ENCODE results near the gene SELENOP.

SELENOP gene

DNA sequence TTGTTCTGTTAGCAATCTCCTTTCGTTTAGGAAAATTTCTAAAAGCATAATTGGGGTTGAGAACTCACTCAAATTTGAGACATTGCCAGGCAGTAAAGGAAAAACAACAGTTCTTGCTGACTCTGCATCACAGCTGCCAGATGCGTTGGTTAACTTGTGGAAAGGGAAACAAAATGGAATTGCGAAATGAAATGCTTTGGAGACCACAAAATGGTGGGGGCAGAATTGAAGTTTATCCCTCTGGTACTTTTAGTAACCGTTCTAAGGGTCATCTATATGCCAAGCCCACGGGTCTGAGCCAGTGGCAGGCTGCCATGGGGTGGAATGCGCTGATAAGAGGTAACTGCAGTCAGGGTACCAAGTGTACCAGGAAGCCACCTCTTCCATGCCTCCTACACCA lies 28.6 kb upstream of the SELENOP start (continued):
- TF ChIP-seq, protein P1, sequence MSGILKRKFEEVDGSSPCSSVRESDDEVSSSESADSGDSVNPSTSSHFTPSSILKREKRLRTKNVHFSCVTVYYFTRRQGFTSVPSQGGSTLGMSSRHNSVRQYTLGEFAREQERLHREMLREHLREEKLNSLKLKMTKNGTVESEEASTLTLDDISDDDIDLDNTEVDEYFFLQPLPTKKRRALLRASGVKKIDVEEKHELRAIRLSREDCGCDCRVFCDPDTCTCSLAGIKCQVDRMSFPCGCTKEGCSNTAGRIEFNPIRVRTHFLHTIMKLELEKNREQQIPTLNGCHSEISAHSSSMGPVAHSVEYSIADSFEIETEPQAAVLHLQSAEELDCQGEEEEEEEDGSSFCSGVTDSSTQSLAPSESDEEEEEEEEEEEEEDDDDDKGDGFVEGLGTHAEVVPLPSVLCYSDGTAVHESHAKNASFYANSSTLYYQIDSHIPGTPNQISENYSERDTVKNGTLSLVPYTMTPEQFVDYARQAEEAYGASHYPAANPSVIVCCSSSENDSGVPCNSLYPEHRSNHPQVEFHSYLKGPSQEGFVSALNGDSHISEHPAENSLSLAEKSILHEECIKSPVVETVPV (CRISPR knock-in tag; IDR thresholded peaks at IDR 0.05), result no peak
- no peak for TF ChIP-seq GLIS3 (CRISPR knock-in tag; IDR thresholded peaks at IDR 0.05)

DNA sequence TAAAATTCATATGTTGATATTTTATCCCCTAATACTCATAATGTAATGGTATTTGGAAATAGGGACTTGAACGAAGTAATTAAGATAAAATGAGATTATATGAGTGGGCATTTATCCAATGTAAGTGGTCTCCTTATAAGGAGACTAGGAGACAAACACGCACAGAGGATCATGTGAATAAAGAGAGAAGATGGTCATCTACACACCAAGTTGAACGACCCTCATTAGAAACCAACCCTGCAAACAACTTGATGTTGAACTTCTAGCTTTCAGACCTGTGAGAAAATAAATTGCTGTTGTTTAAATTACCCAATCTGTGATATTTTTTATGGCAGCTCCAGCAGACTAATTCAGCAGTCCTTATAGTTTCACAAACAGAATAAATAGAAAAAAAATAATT lies 27.5 kb upstream of the SELENOP start:
- no peak for ATAC-seq
- TF ChIP-seq SNAI2 (CRISPR knock-in tag; IDR thresholded peaks at IDR 0.05) (no peak), GLIS3 (CRISPR knock-in tag; IDR thresholded peaks at IDR 0.05) (no peak), ARNTL (CRISPR knock-in tag; IDR thresholded peaks at IDR 0.05; ENCODE audit: borderline replicate concordance, low read depth) (no peak), ISL1 (CRISPR knock-in tag; IDR thresholded peaks at IDR 0.05) (no peak), ESRRG (CRISPR knock-in tag; IDR thresholded peaks at IDR 0.05) (no peak), ZNF8 (CRISPR knock-in tag; IDR thresholded peaks at IDR 0.05) (no peak), ZNF70 (CRISPR knock-in tag; IDR thresholded peaks at IDR 0.05) (no peak), PPARA (CRISPR knock-in tag; IDR thresholded peaks at IDR 0.05; ENCODE audit: borderline replicate concordance) (no peak), RARB (CRISPR knock-in tag; IDR thresholded peaks at IDR 0.05) (no peak), TCF4 (CRISPR knock-in tag; IDR thresholded peaks at IDR 0.05; ENCODE audit: borderline replicate concordance) (no peak), OSR1 (CRISPR knock-in tag; IDR thresholded peaks at IDR 0.05) (no peak), CSDC2 (CRISPR knock-in tag; IDR thresholded peaks at IDR 0.05) (no peak), ZNF565 (CRISPR knock-in tag; conservative IDR thresholded peaks at IDR 0.05; ENCODE audit: low read depth) (no peak)
- TF ChIP-seq, protein P2, sequence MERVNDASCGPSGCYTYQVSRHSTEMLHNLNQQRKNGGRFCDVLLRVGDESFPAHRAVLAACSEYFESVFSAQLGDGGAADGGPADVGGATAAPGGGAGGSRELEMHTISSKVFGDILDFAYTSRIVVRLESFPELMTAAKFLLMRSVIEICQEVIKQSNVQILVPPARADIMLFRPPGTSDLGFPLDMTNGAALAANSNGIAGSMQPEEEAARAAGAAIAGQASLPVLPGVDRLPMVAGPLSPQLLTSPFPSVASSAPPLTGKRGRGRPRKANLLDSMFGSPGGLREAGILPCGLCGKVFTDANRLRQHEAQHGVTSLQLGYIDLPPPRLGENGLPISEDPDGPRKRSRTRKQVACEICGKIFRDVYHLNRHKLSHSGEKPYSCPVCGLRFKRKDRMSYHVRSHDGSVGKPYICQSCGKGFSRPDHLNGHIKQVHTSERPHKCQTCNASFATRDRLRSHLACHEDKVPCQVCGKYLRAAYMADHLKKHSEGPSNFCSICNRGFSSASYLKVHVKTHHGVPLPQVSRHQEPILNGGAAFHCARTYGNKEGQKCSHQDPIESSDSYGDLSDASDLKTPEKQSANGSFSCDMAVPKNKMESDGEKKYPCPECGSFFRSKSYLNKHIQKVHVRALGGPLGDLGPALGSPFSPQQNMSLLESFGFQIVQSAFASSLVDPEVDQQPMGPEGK (CRISPR knock-in tag; IDR thresholded peaks at IDR 0.05; ENCODE audit: borderline replicate concordance), result no peak
- TF ChIP-seq, protein P3, sequence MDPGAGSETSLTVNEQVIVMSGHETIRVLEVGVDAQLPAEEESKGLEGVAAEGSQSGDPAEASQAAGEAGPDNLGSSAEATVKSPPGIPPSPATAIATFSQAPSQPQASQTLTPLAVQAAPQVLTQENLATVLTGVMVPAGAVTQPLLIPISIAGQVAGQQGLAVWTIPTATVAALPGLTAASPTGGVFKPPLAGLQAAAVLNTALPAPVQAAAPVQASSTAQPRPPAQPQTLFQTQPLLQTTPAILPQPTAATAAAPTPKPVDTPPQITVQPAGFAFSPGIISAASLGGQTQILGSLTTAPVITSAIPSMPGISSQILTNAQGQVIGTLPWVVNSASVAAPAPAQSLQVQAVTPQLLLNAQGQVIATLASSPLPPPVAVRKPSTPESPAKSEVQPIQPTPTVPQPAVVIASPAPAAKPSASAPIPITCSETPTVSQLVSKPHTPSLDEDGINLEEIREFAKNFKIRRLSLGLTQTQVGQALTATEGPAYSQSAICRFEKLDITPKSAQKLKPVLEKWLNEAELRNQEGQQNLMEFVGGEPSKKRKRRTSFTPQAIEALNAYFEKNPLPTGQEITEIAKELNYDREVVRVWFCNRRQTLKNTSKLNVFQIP (CRISPR knock-in tag; IDR thresholded peaks at IDR 0.05; ENCODE audit: borderline replicate concordance, low read depth), result no peak

DNA sequence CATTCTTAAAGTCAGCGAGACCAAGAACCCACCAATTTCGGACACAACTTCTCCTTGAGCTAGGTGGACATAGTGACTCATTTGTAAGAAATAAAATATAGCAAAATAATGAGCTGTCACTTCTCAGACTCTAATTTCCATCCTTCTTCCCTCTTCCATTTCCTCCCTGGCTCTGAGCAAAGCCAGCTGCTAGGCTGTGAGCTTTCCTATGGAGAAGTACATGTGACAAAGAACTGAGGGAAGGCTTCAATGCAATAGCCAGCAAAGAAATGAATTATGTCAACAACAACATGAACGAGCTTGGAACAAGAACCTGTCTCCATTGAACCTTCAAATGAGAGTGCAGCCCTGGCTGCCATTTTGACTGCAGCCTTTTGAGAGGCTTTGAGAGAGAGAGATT lies 25.9 kb upstream of the SELENOP start:
- TF ChIP-seq ESRRG (CRISPR knock-in tag; IDR thresholded peaks at IDR 0.05) (no peak), PPARA (CRISPR knock-in tag; IDR thresholded peaks at IDR 0.05; ENCODE audit: borderline replicate concordance) (no peak), CSDC2 (CRISPR knock-in tag; IDR thresholded peaks at IDR 0.05) (no peak), ZNF70 (CRISPR knock-in tag; IDR thresholded peaks at IDR 0.05) (no peak)
- TF ChIP-seq, protein P4, sequence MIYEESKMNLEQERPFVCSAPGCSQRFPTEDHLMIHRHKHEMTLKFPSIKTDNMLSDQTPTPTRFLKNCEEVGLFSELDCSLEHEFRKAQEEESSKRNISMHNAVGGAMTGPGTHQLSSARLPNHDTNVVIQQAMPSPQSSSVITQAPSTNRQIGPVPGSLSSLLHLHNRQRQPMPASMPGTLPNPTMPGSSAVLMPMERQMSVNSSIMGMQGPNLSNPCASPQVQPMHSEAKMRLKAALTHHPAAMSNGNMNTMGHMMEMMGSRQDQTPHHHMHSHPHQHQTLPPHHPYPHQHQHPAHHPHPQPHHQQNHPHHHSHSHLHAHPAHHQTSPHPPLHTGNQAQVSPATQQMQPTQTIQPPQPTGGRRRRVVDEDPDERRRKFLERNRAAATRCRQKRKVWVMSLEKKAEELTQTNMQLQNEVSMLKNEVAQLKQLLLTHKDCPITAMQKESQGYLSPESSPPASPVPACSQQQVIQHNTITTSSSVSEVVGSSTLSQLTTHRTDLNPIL (CRISPR knock-in tag; IDR thresholded peaks at IDR 0.05; ENCODE audit: low read depth), result no peak
- ATAC-seq, result no peak

DNA sequence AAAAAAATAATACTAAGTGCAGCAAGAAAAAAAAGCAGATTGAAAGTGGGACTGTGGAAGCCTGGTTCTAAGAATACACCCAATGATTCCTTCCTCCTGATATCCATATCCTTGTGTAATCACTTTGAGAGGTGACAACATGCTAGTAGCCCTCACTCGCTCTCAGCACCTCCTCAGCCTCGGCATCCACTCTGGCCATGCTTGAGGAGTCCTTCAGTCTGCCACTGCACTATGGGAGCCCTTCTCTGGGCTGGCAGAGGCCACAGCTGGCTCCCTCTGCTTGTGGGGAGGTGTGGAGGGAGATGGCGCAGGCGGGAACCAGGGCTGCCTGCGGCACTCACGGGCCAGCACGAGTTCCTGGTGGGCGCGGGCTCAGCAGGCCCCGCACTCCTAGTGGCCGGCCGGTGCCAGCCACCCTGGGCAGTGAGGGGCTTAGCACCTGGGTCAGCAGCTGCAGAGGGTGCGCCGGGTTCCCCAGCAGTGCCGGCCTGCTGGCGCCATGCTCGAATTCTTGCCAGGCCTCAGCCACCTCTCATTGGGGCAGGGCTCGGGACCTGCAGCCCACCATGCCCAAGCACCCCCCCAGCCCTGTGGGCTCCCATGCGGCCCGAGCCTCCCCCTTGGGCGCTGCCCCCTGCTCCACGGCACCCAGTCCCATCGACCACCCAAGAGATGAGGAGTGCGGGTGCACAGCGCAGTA lies 24.5 kb upstream of the SELENOP start:
- no peak for ATAC-seq
- TF ChIP-seq TOX (CRISPR knock-in tag; IDR thresholded peaks at IDR 0.05; ENCODE audit: borderline replicate concordance) (no peak), ESRRG (CRISPR knock-in tag; IDR thresholded peaks at IDR 0.05) (no peak), SNAI2 (CRISPR knock-in tag; IDR thresholded peaks at IDR 0.05) (no peak), RARB (CRISPR knock-in tag; IDR thresholded peaks at IDR 0.05) (no peak), ZNF8 (CRISPR knock-in tag; IDR thresholded peaks at IDR 0.05) (no peak), GLIS3 (CRISPR knock-in tag; IDR thresholded peaks at IDR 0.05) (no peak), BACH2 (CRISPR knock-in tag; IDR thresholded peaks at IDR 0.05; ENCODE audit: borderline replicate concordance) (no peak)
- TF ChIP-seq, protein P5, sequence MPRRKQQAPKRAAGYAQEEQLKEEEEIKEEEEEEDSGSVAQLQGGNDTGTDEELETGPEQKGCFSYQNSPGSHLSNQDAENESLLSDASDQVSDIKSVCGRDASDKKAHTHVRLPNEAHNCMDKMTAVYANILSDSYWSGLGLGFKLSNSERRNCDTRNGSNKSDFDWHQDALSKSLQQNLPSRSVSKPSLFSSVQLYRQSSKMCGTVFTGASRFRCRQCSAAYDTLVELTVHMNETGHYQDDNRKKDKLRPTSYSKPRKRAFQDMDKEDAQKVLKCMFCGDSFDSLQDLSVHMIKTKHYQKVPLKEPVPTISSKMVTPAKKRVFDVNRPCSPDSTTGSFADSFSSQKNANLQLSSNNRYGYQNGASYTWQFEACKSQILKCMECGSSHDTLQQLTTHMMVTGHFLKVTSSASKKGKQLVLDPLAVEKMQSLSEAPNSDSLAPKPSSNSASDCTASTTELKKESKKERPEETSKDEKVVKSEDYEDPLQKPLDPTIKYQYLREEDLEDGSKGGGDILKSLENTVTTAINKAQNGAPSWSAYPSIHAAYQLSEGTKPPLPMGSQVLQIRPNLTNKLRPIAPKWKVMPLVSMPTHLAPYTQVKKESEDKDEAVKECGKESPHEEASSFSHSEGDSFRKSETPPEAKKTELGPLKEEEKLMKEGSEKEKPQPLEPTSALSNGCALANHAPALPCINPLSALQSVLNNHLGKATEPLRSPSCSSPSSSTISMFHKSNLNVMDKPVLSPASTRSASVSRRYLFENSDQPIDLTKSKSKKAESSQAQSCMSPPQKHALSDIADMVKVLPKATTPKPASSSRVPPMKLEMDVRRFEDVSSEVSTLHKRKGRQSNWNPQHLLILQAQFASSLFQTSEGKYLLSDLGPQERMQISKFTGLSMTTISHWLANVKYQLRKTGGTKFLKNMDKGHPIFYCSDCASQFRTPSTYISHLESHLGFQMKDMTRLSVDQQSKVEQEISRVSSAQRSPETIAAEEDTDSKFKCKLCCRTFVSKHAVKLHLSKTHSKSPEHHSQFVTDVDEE (CRISPR knock-in tag; IDR thresholded peaks at IDR 0.05), result no peak
